MCF 10A (cell line): ENCODE results near the gene TEX2. TPM values are rescaled to one million over a fixed set of nuclear protein-coding genes. Genes with fewer than 3 reads are reported as not detected.
"Not testable (repeated sequence)": the region's sequence is repeated elsewhere in the genome, so short reads cannot be mapped to it uniquely, and the experiment has no call there.

Experiments
- BruUV-seq: library from RNA; stranded (reverse); fragments of 400-500 nt; replicated peaks from 2 replicates; lab custom pipeline; 2021; lab: Mats Ljungman, UMichigan
- CTCF ChIA-PET: fragments of 300-600 bp; sonication (Branson Sonifier 250); formaldehyde crosslinking; extraction: SDS; loops from one replicate; lab custom pipeline; 2021; ENCODE audit warnings: antibody characterized with exemption, inconsistent platforms; lab: Yijun Ruan, JAX
- POLR2A ChIA-PET: fragments of 300-600, 350-650 bp; sonication (Branson Sonifier 250); formaldehyde crosslinking; extraction: SDS; loops from one replicate; lab custom pipeline; 2020; ENCODE audit warnings: antibody characterized with exemption, inconsistent platforms; lab: Yijun Ruan, JAX
- DNase-seq: peaks from one replicate; pipeline ENCODE4 v3.0.0-alpha.2; 2018; ENCODE audit not compliant: unreplicated experiment
- H3K27ac Mint-ChIP-seq: one replicate; pipeline ENCODE4 v1.8.0; 2022; ENCODE audit warnings: mild to moderate bottlenecking, low read depth, mixed read lengths; ENCODE audit not compliant: unreplicated experiment
- H3K27me3 Mint-ChIP-seq: one replicate; pipeline ENCODE4 v1.8.0; 2022; ENCODE audit warnings: mixed read lengths; ENCODE audit not compliant: insufficient read depth, unreplicated experiment
- H3K36me3 Mint-ChIP-seq: one replicate; pipeline ENCODE4 v1.8.0; 2022; ENCODE audit warnings: mild to moderate bottlenecking, moderate library complexity, mixed read lengths; ENCODE audit not compliant: insufficient read depth, unreplicated experiment
- H3K4me1 Mint-ChIP-seq: one replicate; pipeline ENCODE4 v1.8.0; 2022; ENCODE audit warnings: mixed read lengths; ENCODE audit not compliant: insufficient read depth, unreplicated experiment
- H3K4me3 Mint-ChIP-seq: one replicate; pipeline ENCODE4 v1.8.0; 2022; ENCODE audit warnings: mild to moderate bottlenecking, moderate library complexity, mixed read lengths; ENCODE audit not compliant: unreplicated experiment
- H3K9me3 Mint-ChIP-seq: one replicate; pipeline ENCODE4 v1.8.0; 2022; ENCODE audit warnings: mixed read lengths; ENCODE audit not compliant: unreplicated experiment
- intact Hi-C: fragments of 100-400 bp; cut with micrococcal nuclease; formaldehyde crosslinking; loops from 2 replicates; pipeline ENCODE4 v1.14.1; 2022
- total RNA-seq: library from RNA; stranded (reverse); gene quantifications from 2 replicates; pipeline ENCODE4 v1.2.3, GENCODE V29; 2022
- TF ChIP-seq, protein P1 (sequence below): fragments of 200-600 bp; IDR thresholded peaks from one replicate; pipeline ENCODE4 v1.8.0; 2022; ENCODE audit warnings: antibody characterized with exemption, mild to moderate bottlenecking; ENCODE audit not compliant: unreplicated experiment

The TEX2 gene
- total RNA-seq, 1 experiment from 2014 or later = 42.2 TPM

DNA sequence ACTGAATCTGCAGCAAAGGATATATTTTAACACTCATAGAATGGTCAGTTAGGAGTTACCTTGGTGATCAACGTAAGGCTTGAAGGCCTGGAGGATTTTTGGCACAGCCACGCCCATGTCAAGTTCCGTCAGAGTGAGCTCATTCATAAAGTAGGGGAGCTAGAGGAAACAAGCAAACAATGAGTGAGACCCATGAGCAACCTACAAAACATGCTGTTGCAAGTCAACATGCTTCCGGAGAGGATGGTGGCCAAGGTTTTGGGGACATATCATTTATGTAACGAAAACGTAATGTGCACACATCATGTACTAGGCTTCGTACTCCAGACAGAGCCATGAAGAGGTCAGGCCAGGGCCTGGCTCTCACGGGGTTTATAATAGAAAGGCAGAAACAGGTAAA is 92.0 kb downstream of the TEX2 start:
- no peaks in the 10 kb centered on the region for H3K27me3 Mint-ChIP-seq
- POLR2A ChIA-PET = interaction anchor here (1.1 to 2.0 kb wide), 2 partner anchors 22 to 538 kb away, joined by 3 to 10 read pairs; no protein-coding TSS in a partner anchor
- CTCF ChIA-PET = no interaction called here

GRCh38 chr17:64170286-64170685 is 92.8 kb downstream of the TEX2 start:
- TF ChIP-seq, protein P1, sequence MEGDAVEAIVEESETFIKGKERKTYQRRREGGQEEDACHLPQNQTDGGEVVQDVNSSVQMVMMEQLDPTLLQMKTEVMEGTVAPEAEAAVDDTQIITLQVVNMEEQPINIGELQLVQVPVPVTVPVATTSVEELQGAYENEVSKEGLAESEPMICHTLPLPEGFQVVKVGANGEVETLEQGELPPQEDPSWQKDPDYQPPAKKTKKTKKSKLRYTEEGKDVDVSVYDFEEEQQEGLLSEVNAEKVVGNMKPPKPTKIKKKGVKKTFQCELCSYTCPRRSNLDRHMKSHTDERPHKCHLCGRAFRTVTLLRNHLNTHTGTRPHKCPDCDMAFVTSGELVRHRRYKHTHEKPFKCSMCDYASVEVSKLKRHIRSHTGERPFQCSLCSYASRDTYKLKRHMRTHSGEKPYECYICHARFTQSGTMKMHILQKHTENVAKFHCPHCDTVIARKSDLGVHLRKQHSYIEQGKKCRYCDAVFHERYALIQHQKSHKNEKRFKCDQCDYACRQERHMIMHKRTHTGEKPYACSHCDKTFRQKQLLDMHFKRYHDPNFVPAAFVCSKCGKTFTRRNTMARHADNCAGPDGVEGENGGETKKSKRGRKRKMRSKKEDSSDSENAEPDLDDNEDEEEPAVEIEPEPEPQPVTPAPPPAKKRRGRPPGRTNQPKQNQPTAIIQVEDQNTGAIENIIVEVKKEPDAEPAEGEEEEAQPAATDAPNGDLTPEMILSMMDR = no peak
- Mint-ChIP-seq H3K4me3 (no peak overlapping the region), H3K27ac (peak overlapping the region; percentile 44), H3K4me1 (peaks cover 24% of the 10 kb centered on the region), H3K27me3 (no peaks in the 10 kb centered on the region), H3K9me3 (no peaks in the 10 kb centered on the region), H3K36me3 (peaks cover 83% of the 10 kb centered on the region)
- intact Hi-C loops = no loop called here
- ChIA-PET CTCF (interaction anchor here (0.7 kb wide), 1 partner anchor 88 kb away, joined by 3 read pairs; no protein-coding TSS in a partner anchor), POLR2A (interaction anchor here (1.1 to 2.0 kb wide), 2 partner anchors 21 to 539 kb away, joined by 3 to 10 read pairs; no protein-coding TSS in a partner anchor)
- BruUV-seq = no TSS peak
- no peak for DNase-seq

More for the DNA sequence above, 92.0 kb downstream of the TEX2 start:
- H3K4me3 Mint-ChIP-seq = no peak overlapping the region
- H3K36me3 Mint-ChIP-seq = peaks cover 85% of the 10 kb centered on the region
- BruUV-seq = no TSS peak
- TF ChIP-seq, protein P1 = no peak
- intact Hi-C loops = no loop called here
- peaks cover 26% of the 10 kb centered on the region for H3K4me1 Mint-ChIP-seq
- DNase-seq = peak; percentile 59
- H3K27ac Mint-ChIP-seq = peak overlapping the region; percentile 50
- no peaks in the 10 kb centered on the region for H3K9me3 Mint-ChIP-seq

DNA sequence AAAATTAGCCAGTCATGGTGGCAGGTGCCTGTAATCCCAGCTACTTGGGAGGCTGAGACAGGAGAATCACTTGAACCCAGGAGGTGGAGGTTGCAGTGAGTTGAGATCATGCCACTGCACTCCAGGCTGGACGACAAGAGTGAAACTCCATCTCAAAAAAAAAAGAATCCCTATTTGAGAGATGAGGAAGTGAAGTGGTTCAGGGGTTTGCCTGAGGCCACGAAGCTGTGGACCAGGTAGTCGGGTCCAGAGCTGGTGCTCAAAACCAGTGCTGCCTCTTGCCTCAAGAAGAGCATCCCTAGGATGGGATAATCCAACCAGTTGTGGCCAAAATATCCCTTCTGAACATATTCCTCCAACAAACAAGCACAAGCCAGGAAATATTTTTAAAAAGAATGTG is 95.4 kb downstream of the TEX2 start:
- H3K9me3 Mint-ChIP-seq, DNase-seq, H3K27me3 Mint-ChIP-seq, BruUV-seq, H3K27ac Mint-ChIP-seq, intact Hi-C loops, H3K4me3 Mint-ChIP-seq: not testable (repeated sequence)
- H3K4me1 Mint-ChIP-seq = peaks cover 13% of the 10 kb centered on the region
- peaks cover 80% of the 10 kb centered on the region for H3K36me3 Mint-ChIP-seq
- ChIA-PET CTCF (interaction anchor here (0.6 to 2.1 kb wide), 3 partner anchors 10 to 50 kb away, joined by 4 to 9 read pairs (median 5); no protein-coding TSS in a partner anchor), POLR2A (interaction anchor here (1.0 to 1.1 kb wide), 3 partner anchors 20 to 48 kb away, joined by 3 to 4 read pairs (median 4); no protein-coding TSS in a partner anchor)

GRCh38 chr17:64166876-64167275 is 96.2 kb downstream of the TEX2 start:
- Mint-ChIP-seq H3K36me3 (peaks cover 76% of the 10 kb centered on the region), H3K4me3 (no peak overlapping the region), H3K27me3 (no peaks in the 10 kb centered on the region), H3K9me3 (no peaks in the 10 kb centered on the region), H3K27ac (no peak overlapping the region), H3K4me1 (peaks cover 13% of the 10 kb centered on the region)
- no peak for DNase-seq
- no TSS peak for BruUV-seq
- TF ChIP-seq, protein P1 = no peak
- intact Hi-C loops = no loop called here
- CTCF ChIA-PET = interaction anchor here (1.0 to 1.4 kb wide), 3 partner anchors 19 to 115 kb away, joined by 5 to 7 read pairs (median 7); no protein-coding TSS in a partner anchor
- POLR2A ChIA-PET = interaction anchor here (1.1 kb wide), 1 partner anchor 19 kb away, joined by 4 read pairs; no protein-coding TSS in a partner anchor
